Calu3 (cell line): ENCODE data around the gene FBXL2. TPM values are rescaled to one million over a fixed set of nuclear protein-coding genes. Genes with fewer than 3 reads are reported as not detected.

Experiments
- BruUV-seq: library from RNA; stranded (reverse); fragments of 400-500 nt; replicated peaks from 2 replicates; lab custom pipeline; 2021; lab: Mats Ljungman, UMichigan
- CTCF ChIA-PET: fragments of 300-600 bp; sonication (Branson Sonifier 250); formaldehyde crosslinking; loops from one replicate; lab custom pipeline; 2022; ENCODE audit warnings: antibody characterized with exemption; lab: Charles Lee
- DNase-seq: peaks from one replicate; pipeline ENCODE4 v3.0.0; 2022
- H3K27ac Mint-ChIP-seq: one replicate; pipeline ENCODE4 v1.8.0; 2022; ENCODE audit warnings: mixed read lengths; ENCODE audit not compliant: unreplicated experiment
- H3K27me3 Mint-ChIP-seq: one replicate; pipeline ENCODE4 v1.8.0; 2022; ENCODE audit warnings: mixed read lengths; ENCODE audit not compliant: unreplicated experiment
- H3K36me3 Mint-ChIP-seq: one replicate; pipeline ENCODE4 v1.8.0; 2022; ENCODE audit warnings: mild to moderate bottlenecking, moderate library complexity, mixed read lengths; ENCODE audit not compliant: insufficient read depth, unreplicated experiment
- H3K4me1 Mint-ChIP-seq: one replicate; pipeline ENCODE4 v1.8.0; 2022; ENCODE audit warnings: mild to moderate bottlenecking, low read depth, mixed read lengths; ENCODE audit not compliant: unreplicated experiment
- H3K4me3 Mint-ChIP-seq: one replicate; pipeline ENCODE4 v1.8.0; 2022; ENCODE audit warnings: mild to moderate bottlenecking, low read depth, moderate library complexity, mixed read lengths; ENCODE audit not compliant: unreplicated experiment
- H3K9me3 Mint-ChIP-seq: one replicate; pipeline ENCODE4 v1.8.0; 2022; ENCODE audit warnings: low read depth, mixed read lengths; ENCODE audit not compliant: unreplicated experiment
- intact Hi-C: fragments of 100-400 bp; cut with micrococcal nuclease; formaldehyde crosslinking; loops from one replicate; pipeline ENCODE4 v1.10.0; 2022; ENCODE audit not compliant: unreplicated experiment
- total RNA-seq: library from RNA; stranded (reverse); gene quantifications from 2 replicates; pipeline ENCODE4 v1.2.3, GENCODE V29; 2022
- TF ChIP-seq, protein P1 (sequence below): fragments of 200-600 bp; IDR thresholded peaks from one replicate; pipeline ENCODE4 v1.8.0; 2022; ENCODE audit warnings: antibody characterized with exemption; ENCODE audit not compliant: unreplicated experiment

The FBXL2 gene
- total RNA-seq, 1 experiment from 2014 or later: 11.5 TPM

DNA sequence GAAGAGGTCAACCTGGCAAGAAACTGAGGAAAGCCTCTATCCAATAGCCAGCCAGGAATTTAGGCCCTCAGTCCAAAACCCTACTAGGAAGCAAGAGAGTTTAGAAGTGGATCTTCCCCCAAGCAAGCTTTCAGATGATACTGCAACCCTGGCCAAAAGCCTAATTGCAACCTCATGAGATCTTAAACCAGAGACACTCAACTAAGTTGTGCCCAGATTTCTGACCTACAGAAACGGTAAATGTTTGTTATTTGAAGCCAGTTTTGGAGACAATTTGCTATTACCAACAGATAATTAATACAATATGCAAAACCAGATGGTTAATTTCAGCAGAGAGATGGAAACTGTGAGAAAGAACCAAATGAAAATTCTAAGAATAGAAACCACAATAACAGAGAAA is 37.0 kb upstream of the FBXL2 start:
- CTCF ChIA-PET: no interaction called here
- no peak overlapping the region for H3K4me3 Mint-ChIP-seq
- H3K27ac Mint-ChIP-seq: no peak overlapping the region
- no peak for DNase-seq
- intact Hi-C loops: no loop called here
- BruUV-seq: no TSS peak
- H3K9me3 Mint-ChIP-seq: no peaks in the 10 kb centered on the region
- no peaks in the 10 kb centered on the region for H3K4me1 Mint-ChIP-seq
- no peaks in the 10 kb centered on the region for H3K36me3 Mint-ChIP-seq
- H3K27me3 Mint-ChIP-seq: no peaks in the 10 kb centered on the region
- TF ChIP-seq, protein P1, sequence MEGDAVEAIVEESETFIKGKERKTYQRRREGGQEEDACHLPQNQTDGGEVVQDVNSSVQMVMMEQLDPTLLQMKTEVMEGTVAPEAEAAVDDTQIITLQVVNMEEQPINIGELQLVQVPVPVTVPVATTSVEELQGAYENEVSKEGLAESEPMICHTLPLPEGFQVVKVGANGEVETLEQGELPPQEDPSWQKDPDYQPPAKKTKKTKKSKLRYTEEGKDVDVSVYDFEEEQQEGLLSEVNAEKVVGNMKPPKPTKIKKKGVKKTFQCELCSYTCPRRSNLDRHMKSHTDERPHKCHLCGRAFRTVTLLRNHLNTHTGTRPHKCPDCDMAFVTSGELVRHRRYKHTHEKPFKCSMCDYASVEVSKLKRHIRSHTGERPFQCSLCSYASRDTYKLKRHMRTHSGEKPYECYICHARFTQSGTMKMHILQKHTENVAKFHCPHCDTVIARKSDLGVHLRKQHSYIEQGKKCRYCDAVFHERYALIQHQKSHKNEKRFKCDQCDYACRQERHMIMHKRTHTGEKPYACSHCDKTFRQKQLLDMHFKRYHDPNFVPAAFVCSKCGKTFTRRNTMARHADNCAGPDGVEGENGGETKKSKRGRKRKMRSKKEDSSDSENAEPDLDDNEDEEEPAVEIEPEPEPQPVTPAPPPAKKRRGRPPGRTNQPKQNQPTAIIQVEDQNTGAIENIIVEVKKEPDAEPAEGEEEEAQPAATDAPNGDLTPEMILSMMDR: no peak

DNA sequence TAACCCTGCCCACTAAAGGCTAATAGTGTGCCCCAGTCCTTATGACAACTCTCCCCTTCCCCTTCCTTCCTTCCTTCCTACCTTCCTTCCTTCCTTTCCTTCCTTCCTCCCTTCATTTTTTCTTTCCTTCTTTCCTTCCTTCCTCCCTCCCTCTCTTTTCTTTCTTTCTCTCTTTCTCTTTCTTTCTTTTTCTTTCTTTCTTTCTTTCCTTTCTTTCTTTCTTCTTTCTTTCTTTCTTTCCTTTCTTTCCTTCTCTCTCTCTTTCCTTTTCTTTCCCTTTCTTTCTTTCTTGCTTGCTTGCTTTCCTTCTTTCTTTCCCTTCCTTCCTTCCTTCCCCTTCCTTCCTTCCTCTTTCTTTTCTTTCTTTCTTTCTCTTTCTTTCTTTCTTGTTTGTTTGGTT is 30.5 kb upstream of the FBXL2 start:
- DNase-seq: no peak
- H3K27ac Mint-ChIP-seq: no peak overlapping the region
- H3K4me1 Mint-ChIP-seq: no peaks in the 10 kb centered on the region
- BruUV-seq: no TSS peak
- H3K4me3 Mint-ChIP-seq: no peak overlapping the region
- H3K36me3 Mint-ChIP-seq: no peaks in the 10 kb centered on the region
- TF ChIP-seq, protein P1: no peak
- intact Hi-C loops: no loop called here
- CTCF ChIA-PET: no interaction called here
- H3K27me3 Mint-ChIP-seq: no peaks in the 10 kb centered on the region
- H3K9me3 Mint-ChIP-seq: no peaks in the 10 kb centered on the region

DNA sequence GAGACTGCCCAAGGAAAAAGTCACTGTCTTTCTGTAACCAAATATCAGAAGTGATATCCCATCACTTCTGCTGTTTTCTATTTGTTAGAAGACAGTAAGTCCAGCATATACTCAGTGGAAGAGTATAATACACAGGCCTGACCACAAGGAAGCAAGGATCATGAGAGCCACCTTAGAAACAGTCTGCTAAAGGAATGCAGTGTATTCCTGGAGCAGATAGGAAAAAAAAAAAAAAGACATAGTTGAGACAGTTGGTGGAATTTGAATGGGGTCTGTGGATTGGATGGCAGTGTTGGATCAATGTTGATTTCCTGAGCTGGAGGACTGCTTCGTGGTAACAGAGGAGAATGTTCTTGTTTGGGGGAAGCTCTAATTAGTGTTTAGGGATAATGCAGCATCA is 26.5 kb upstream of the FBXL2 start:
- TF ChIP-seq, protein P1: no peak
- Mint-ChIP-seq H3K36me3 (no peaks in the 10 kb centered on the region), H3K27me3 (no peaks in the 10 kb centered on the region), H3K4me3 (no peak overlapping the region), H3K4me1 (no peaks in the 10 kb centered on the region), H3K9me3 (no peaks in the 10 kb centered on the region), H3K27ac (no peak overlapping the region)
- no TSS peak for BruUV-seq
- intact Hi-C loops: no loop called here
- CTCF ChIA-PET: interaction anchor here (1.1 kb wide), 1 partner anchor 28 kb away, joined by 3 read pairs; no protein-coding TSS in a partner anchor
- DNase-seq: no peak

DNA sequence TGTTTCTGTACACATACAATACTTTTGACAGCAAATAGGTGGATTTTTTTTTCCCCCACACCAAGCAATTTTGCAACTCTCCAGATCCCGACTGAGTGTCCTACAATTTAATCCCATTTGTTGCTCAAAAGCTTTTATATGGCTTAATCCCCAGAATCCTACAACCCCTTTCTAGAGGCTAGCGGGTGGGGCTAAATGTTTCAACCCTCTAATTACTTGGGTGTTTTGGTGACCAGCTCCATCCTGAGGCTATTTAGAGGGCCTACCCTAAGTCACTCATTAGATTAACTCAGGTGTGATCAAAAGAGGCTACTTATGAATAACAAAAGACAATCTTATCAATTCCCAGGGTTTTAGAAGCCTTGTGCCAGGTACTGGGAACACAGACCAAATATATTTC is 21.0 kb upstream of the FBXL2 start:
- CTCF ChIA-PET: no interaction called here
- BruUV-seq: no TSS peak
- Mint-ChIP-seq H3K27me3 (no peaks in the 10 kb centered on the region), H3K9me3 (peaks cover 2% of the 10 kb centered on the region), H3K4me3 (no peak overlapping the region), H3K36me3 (no peaks in the 10 kb centered on the region), H3K27ac (no peak overlapping the region), H3K4me1 (no peaks in the 10 kb centered on the region)
- TF ChIP-seq, protein P1: no peak
- DNase-seq: no peak
- intact Hi-C loops: no loop called here
